ENCODE results near the gene OR2T1.
"Not testable (repeated sequence)": the region's sequence is repeated elsewhere in the genome, so short reads cannot be mapped to it uniquely, and the experiment has no call there.

The OR2T1 gene

GRCh38 chr1:248438668-248439067 lies 35.8 kb downstream of the OR2T1 start:
- DNase-seq: not testable (repeated sequence)

GRCh38 chr1:248439283-248439682 lies 36.4 kb downstream of the OR2T1 start:
- not testable (repeated sequence) for DNase-seq

GRCh38 chr1:248442500-248443277 lies 39.8 kb downstream of the OR2T1 start:
- DNase-seq: not testable (repeated sequence)

- not testable (repeated sequence) for DNase-seq
Observed at GRCh38 chr1:248444603-248445002, 41.8 kb downstream of the OR2T1 start.

GRCh38 chr1:248445399-248445798 lies 42.6 kb downstream of the OR2T1 start, which contains the start of gene OR2T2:
TSS of gene OR2T2 (plus strand) at chr1:248445637. CDS start at chr1:248452798, 7,161 bp downstream.
- not testable (repeated sequence) for DNase-seq

DNA sequence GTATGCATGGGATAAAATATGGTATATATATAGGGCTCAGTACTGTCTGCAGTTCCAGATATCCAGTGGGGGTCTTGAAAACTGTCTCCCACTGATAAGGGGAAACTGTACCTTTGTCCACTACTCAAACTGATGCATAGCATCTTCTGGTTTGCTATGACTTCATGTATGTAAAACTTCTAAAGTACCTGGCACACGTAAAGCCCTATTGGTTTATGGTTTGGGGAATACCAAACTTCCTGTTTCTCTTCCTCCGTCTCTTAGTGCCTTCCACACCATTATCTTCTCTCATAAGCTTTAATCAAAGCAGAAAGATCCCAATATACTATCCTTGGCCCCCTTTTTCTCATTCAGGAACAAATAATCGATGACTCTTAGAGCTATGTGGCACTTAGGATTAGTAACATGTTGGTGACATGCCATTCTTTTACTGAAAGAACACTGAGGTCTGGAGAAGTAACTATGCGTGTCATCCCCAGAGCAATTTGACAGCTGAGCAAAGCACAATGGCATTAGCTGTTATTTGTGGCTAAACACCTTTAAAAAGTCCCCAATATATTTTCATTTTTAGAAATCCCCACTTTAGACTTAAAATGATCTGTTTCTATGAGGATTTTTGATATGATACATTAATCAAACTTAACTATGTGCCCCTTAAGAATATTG lies 45.7 kb downstream of the OR2T1 start:
- DNase-seq: not testable (repeated sequence)

GRCh38 chr1:248449821-248450465 lies 47.1 kb downstream of the OR2T1 start:
- not testable (repeated sequence) for DNase-seq

- DNase-seq: not testable (repeated sequence)
Observed at GRCh38 chr1:248450466-248451145, 47.8 kb downstream of the OR2T1 start.

DNA sequence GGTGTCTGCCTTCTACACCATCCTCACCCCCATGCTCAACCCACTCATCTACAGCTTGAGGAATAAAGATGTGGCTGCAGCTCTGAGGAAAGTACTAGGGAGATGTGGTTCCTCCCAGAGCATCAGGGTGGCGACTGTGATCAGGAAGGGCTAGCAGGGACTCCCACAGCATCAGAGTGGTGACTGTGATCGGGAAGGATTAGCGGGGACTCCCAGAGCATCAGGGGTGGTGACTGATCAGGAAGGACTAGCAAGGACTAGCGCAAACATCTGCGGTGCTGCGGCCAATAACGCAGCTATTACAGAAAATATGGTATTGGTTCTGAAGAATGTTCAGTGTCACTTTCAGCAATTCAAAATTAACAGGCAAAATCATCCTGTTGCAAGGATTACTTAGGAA lies 50.8 kb downstream of the OR2T1 start:
- DNase-seq: not testable (repeated sequence)

DNA sequence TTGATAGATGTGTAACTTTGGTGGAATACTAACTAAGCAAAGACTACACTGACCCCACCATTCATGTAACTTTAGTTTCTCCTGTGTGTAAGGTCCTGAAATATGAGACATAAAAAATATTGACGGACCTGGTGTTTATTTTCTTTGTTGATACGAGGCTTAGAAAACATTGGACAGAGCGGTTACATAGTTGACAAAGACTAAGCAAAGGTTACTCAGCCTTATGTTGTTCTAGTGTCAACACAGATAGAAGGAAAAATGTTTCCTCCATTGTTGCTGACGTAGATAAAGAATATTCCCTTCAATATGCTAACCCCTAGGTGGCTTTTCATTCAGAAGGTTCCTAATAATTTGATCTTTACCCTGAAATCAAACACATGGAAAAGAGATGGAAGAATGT lies 52.2 kb downstream of the OR2T1 start:
- not testable (repeated sequence) for DNase-seq

GRCh38 chr1:248456635-248457034 lies 53.8 kb downstream of the OR2T1 start:
- DNase-seq: not testable (repeated sequence)

Data from stimulated activated CD4-positive, alpha-beta T cell treated with anti-CD3 and anti-CD28 coated beads, Interleukin-2, amount 100 ng/mL, for 48 hours (primary cell).